Central memory CD8-positive, alpha-beta T cell (primary cell): ENCODE measurements around the gene SLITRK4.

Experiments
- ATAC-seq: fragments of 150-1000 bp; cut with Tn5 transposase; replicated peaks from 2 replicates; pipeline ENCODE4 v1.10.0; 2022; ENCODE audit warnings: mild to moderate bottlenecking, moderate FRiP score, moderate number of reproducible peaks; ENCODE audit not compliant: poor library complexity, severe bottlenecking; ENCODE audit errors: extremely low read depth
- DNase-seq, 2 donors: peaks; one replicate each; pipeline ENCODE4 v3.0.0; 2021; ENCODE audit warnings: low spot score in 2 of 2
- H3K27ac Mint-ChIP-seq: one replicate; pipeline ENCODE4 v1.8.0; 2022; ENCODE audit warnings: low read depth, mild to moderate bottlenecking, moderate library complexity, mixed read lengths
- H3K27me3 Mint-ChIP-seq: one replicate; pipeline ENCODE4 v1.8.0; 2022; ENCODE audit warnings: mixed read lengths
- H3K36me3 Mint-ChIP-seq: one replicate; pipeline ENCODE4 v1.8.0; 2022; ENCODE audit warnings: mild to moderate bottlenecking, moderate library complexity, mixed read lengths; ENCODE audit not compliant: insufficient read depth
- H3K4me1 Mint-ChIP-seq: one replicate; pipeline ENCODE4 v1.8.0; 2022; ENCODE audit warnings: mixed read lengths
- H3K4me3 Mint-ChIP-seq: one replicate; pipeline ENCODE4 v1.8.0; 2022; ENCODE audit warnings: mild to moderate bottlenecking, moderate library complexity, mixed read lengths
- H3K9me3 Mint-ChIP-seq: one replicate; pipeline ENCODE4 v1.8.0; 2022; ENCODE audit warnings: mixed read lengths

Gene SLITRK4

GRCh38 chrX:143635915-143636314 lies at the start of gene SLITRK4:
Gene SLITRK4 (minus strand): TSS chrX:143636101. CDS start chrX:143631108, 4,993 bp downstream.
- DNase-seq: no peak
- ATAC-seq: no peak
- H3K9me3 Mint-ChIP-seq: peaks cover 6% of the 10 kb centered on the region
- H3K27me3 Mint-ChIP-seq: peaks cover 10% of the 10 kb centered on the region
- no peaks in the 10 kb centered on the region for H3K4me1 Mint-ChIP-seq
- no peak within 1 kb of the TSS for H3K4me3 Mint-ChIP-seq
- H3K36me3 Mint-ChIP-seq: no peaks in the 10 kb centered on the region
- H3K27ac Mint-ChIP-seq: no peak within 1 kb of the TSS

GRCh38 chrX:143683486-143683885 lies 47.6 kb upstream of the SLITRK4 start:
- H3K4me3 Mint-ChIP-seq: no peak overlapping the region
- no peaks in the 10 kb centered on the region for H3K36me3 Mint-ChIP-seq
- H3K9me3 Mint-ChIP-seq: peaks cover 8% of the 10 kb centered on the region
- H3K4me1 Mint-ChIP-seq: no peaks in the 10 kb centered on the region
- H3K27me3 Mint-ChIP-seq: no peaks in the 10 kb centered on the region
- no peak for DNase-seq
- ATAC-seq: no peak
- H3K27ac Mint-ChIP-seq: no peak overlapping the region

GRCh38 chrX:143674926-143675325 lies 39.0 kb upstream of the SLITRK4 start:
- H3K4me3 Mint-ChIP-seq: no peak overlapping the region
- H3K27ac Mint-ChIP-seq: no peak overlapping the region
- H3K9me3 Mint-ChIP-seq: peaks cover 2% of the 10 kb centered on the region
- ATAC-seq (no peak), DNase-seq (no peak)
- no peaks in the 10 kb centered on the region for H3K27me3 Mint-ChIP-seq
- no peaks in the 10 kb centered on the region for H3K4me1 Mint-ChIP-seq
- no peaks in the 10 kb centered on the region for H3K36me3 Mint-ChIP-seq

- Mint-ChIP-seq H3K36me3 (no peaks in the 10 kb centered on the region), H3K4me3 (no peak overlapping the region), H3K4me1 (no peaks in the 10 kb centered on the region), H3K27me3 (no peaks in the 10 kb centered on the region), H3K9me3 (no peaks in the 10 kb centered on the region), H3K27ac (no peak overlapping the region)
- ATAC-seq (no peak), DNase-seq (no peak)
Measured at GRCh38 chrX:143669395-143669794, 33.5 kb upstream of the SLITRK4 start.

GRCh38 chrX:143664302-143664701 lies 28.4 kb upstream of the SLITRK4 start:
- DNase-seq (no peak), ATAC-seq (no peak)
- Mint-ChIP-seq H3K27ac (no peak overlapping the region), H3K9me3 (no peaks in the 10 kb centered on the region), H3K27me3 (no peaks in the 10 kb centered on the region), H3K36me3 (no peaks in the 10 kb centered on the region), H3K4me3 (no peak overlapping the region), H3K4me1 (no peaks in the 10 kb centered on the region)

- Mint-ChIP-seq H3K27me3 (no peaks in the 10 kb centered on the region), H3K36me3 (no peaks in the 10 kb centered on the region), H3K27ac (no peak overlapping the region), H3K9me3 (no peaks in the 10 kb centered on the region), H3K4me1 (no peaks in the 10 kb centered on the region), H3K4me3 (no peak overlapping the region)
- ATAC-seq: no peak
- DNase-seq: no peak
Measured at GRCh38 chrX:143663755-143664154, 27.9 kb upstream of the SLITRK4 start.

GRCh38 chrX:143661286-143661685 lies 25.4 kb upstream of the SLITRK4 start:
- Mint-ChIP-seq H3K4me3 (no peak overlapping the region), H3K36me3 (no peaks in the 10 kb centered on the region), H3K9me3 (no peaks in the 10 kb centered on the region), H3K27me3 (no peaks in the 10 kb centered on the region), H3K4me1 (no peaks in the 10 kb centered on the region), H3K27ac (no peak overlapping the region)
- no peak for DNase-seq
- no peak for ATAC-seq

- no peak for DNase-seq
- no peaks in the 10 kb centered on the region for H3K27me3 Mint-ChIP-seq
- H3K27ac Mint-ChIP-seq: no peak overlapping the region
Measured at GRCh38 chrX:143648705-143649104, 12.8 kb upstream of the SLITRK4 start.

GRCh38 chrX:143642426-143642825 lies 6.5 kb upstream of the SLITRK4 start:
- ATAC-seq: no peak
- H3K36me3 Mint-ChIP-seq: no peaks in the 10 kb centered on the region
- no peaks in the 10 kb centered on the region for H3K9me3 Mint-ChIP-seq
- no peak overlapping the region for H3K4me3 Mint-ChIP-seq
- DNase-seq: no peak
- no peaks in the 10 kb centered on the region for H3K4me1 Mint-ChIP-seq
- no peaks in the 10 kb centered on the region for H3K27me3 Mint-ChIP-seq
- no peak overlapping the region for H3K27ac Mint-ChIP-seq

More at GRCh38 chrX:143648705-143649104, 12.8 kb upstream of the SLITRK4 start:
- ATAC-seq: no peak
- H3K9me3 Mint-ChIP-seq: no peaks in the 10 kb centered on the region
- H3K4me1 Mint-ChIP-seq: no peaks in the 10 kb centered on the region
- H3K4me3 Mint-ChIP-seq: no peak overlapping the region
- no peaks in the 10 kb centered on the region for H3K36me3 Mint-ChIP-seq

GRCh38 chrX:143636831-143637230 lies 930 bp upstream of the SLITRK4 start:
- Mint-ChIP-seq H3K4me3 (no peak overlapping the region), H3K27me3 (peaks cover 10% of the 10 kb centered on the region), H3K36me3 (no peaks in the 10 kb centered on the region), H3K27ac (no peak overlapping the region), H3K4me1 (no peaks in the 10 kb centered on the region), H3K9me3 (peaks cover 6% of the 10 kb centered on the region)
- no peak for ATAC-seq
- no peak for DNase-seq

GRCh38 chrX:143634663-143635455 lies 1.0 kb downstream of the SLITRK4 start:
- H3K27ac Mint-ChIP-seq: no peak overlapping the region
- no peak for ATAC-seq
- no peaks in the 10 kb centered on the region for H3K36me3 Mint-ChIP-seq
- H3K4me1 Mint-ChIP-seq: no peaks in the 10 kb centered on the region
- DNase-seq: no peak
- H3K27me3 Mint-ChIP-seq: peaks cover 10% of the 10 kb centered on the region
- H3K9me3 Mint-ChIP-seq: peaks cover 6% of the 10 kb centered on the region
- no peak overlapping the region for H3K4me3 Mint-ChIP-seq

GRCh38 chrX:143634309-143634662 lies 1.6 kb downstream of the SLITRK4 start:
- Mint-ChIP-seq H3K4me1 (no peaks in the 10 kb centered on the region), H3K27ac (no peak overlapping the region), H3K4me3 (no peak overlapping the region), H3K27me3 (peaks cover 10% of the 10 kb centered on the region), H3K9me3 (peaks cover 6% of the 10 kb centered on the region), H3K36me3 (no peaks in the 10 kb centered on the region)
- ATAC-seq (no peak), DNase-seq (no peak)

- ATAC-seq (no peak), DNase-seq (no peak)
- Mint-ChIP-seq H3K36me3 (no peaks in the 10 kb centered on the region), H3K4me1 (no peaks in the 10 kb centered on the region), H3K27me3 (peaks cover 10% of the 10 kb centered on the region), H3K9me3 (peaks cover 6% of the 10 kb centered on the region), H3K4me3 (no peak overlapping the region), H3K27ac (no peak overlapping the region)
Measured at GRCh38 chrX:143633461-143634308, 2.2 kb downstream of the SLITRK4 start.
